Fibroblast of lung (primary cell): ENCODE measurements around the gene CBX6.

Experiments used
- CTCF ChIP-seq, 2 donors: IDR thresholded peaks in 1 of 2; conservative IDR thresholded peaks in 1 of 2; 1 replicate in 1 of 2; 2 replicates in 1 of 2; pipeline ENCODE4 v1.5.1; 2011 to 2012; ENCODE audit warnings: low read length in 2 of 2, control low read depth in 1 of 2, inconsistent platforms in 1 of 2, low read depth in 1 of 2, mild to moderate bottlenecking in 1 of 2
- EZH2 ChIP-seq: IDR thresholded peaks from 2 replicates; pipeline ENCODE4 v1.5.1; 2012; ENCODE audit warnings: low read length, control low read depth, mild to moderate bottlenecking; ENCODE audit errors: missing control alignments

GRCh38 chr22:38852522-38852921 is 19.5 kb downstream of the CBX6 start:
- no peak for TF ChIP-seq CTCF (conservative IDR thresholded peaks at IDR 0.05 in 1 of 2, IDR thresholded peaks at IDR 0.05 in 1 of 2; ENCODE audit: low read depth in 1 of 2, low read length in 2 of 2)
- TF ChIP-seq EZH2: no peak
